ENCODE results near the gene CAMTA1. TPM values are rescaled to one million over a fixed set of nuclear protein-coding genes. Genes with fewer than 3 reads are reported as not detected.

Gene CAMTA1
- total RNA-seq, 1 donor from 2014 or later, result 43.1 TPM

- intact Hi-C loops (cut with micrococcal nuclease), result no loop called here
Observed at GRCh38 chr1:7424352-7424890, 639.2 kb downstream of the CAMTA1 start.

- intact Hi-C loops (cut with micrococcal nuclease), result no loop called here
Observed at GRCh38 chr1:7425229-7425628, 640.0 kb downstream of the CAMTA1 start.

- intact Hi-C loops (cut with micrococcal nuclease), result no loop called here
Observed at GRCh38 chr1:7425771-7426170, 640.5 kb downstream of the CAMTA1 start.

GRCh38 chr1:7426780-7427604, 641.7 kb downstream of the CAMTA1 start:
- intact Hi-C loops (cut with micrococcal nuclease), result no loop called here

GRCh38 chr1:7427605-7428300, 642.5 kb downstream of the CAMTA1 start:
- intact Hi-C loops (cut with micrococcal nuclease), result no loop called here

GRCh38 chr1:7429290-7429689, 644.0 kb downstream of the CAMTA1 start:
- intact Hi-C loops (cut with micrococcal nuclease), result no loop called here

- intact Hi-C loops (cut with micrococcal nuclease), result no loop called here
Observed at GRCh38 chr1:7430047-7430608, 644.9 kb downstream of the CAMTA1 start.

GRCh38 chr1:7430691-7431090, 645.4 kb downstream of the CAMTA1 start:
- intact Hi-C loops (cut with micrococcal nuclease), result no loop called here

- intact Hi-C loops (cut with micrococcal nuclease), result no loop called here
Observed at GRCh38 chr1:7432102-7432899, 647.0 kb downstream of the CAMTA1 start.

GRCh38 chr1:7432900-7433380, 647.7 kb downstream of the CAMTA1 start:
- intact Hi-C loops (cut with micrococcal nuclease), result no loop called here

- intact Hi-C loops (cut with micrococcal nuclease), result no loop called here
Observed at GRCh38 chr1:7434566-7434965, 649.3 kb downstream of the CAMTA1 start.

- intact Hi-C loops (cut with micrococcal nuclease), result no loop called here
Observed at GRCh38 chr1:7435276-7436055, 650.2 kb downstream of the CAMTA1 start.

- intact Hi-C loops (cut with micrococcal nuclease), result no loop called here
Observed at GRCh38 chr1:7436056-7437005, 651.1 kb downstream of the CAMTA1 start.

GRCh38 chr1:7437036-7437435, 651.8 kb downstream of the CAMTA1 start:
- intact Hi-C loops (cut with micrococcal nuclease), result no loop called here

GRCh38 chr1:7437608-7438395, 652.5 kb downstream of the CAMTA1 start:
- intact Hi-C loops (cut with micrococcal nuclease), result no loop called here

- intact Hi-C loops (cut with micrococcal nuclease), result no loop called here
Observed at GRCh38 chr1:7438396-7438785, 653.1 kb downstream of the CAMTA1 start.

- intact Hi-C loops (cut with micrococcal nuclease), result no loop called here
Observed at GRCh38 chr1:7438921-7439655, 653.8 kb downstream of the CAMTA1 start.

- intact Hi-C loops (cut with micrococcal nuclease), result no loop called here
Observed at GRCh38 chr1:7440154-7440553, 654.9 kb downstream of the CAMTA1 start.
